Activated CD4-positive, alpha-beta memory T cell treated with anti-CD3 and anti-CD28 coated beads, Interleukin-2, amount 10 ng/mL, durations not matched to agents 7 days and 5 days (primary cell): ENCODE data around the gene GRIN3B. TPM values are rescaled to one million over a fixed set of nuclear protein-coding genes. Genes with fewer than 3 reads are reported as not detected.
"Not testable (repeated sequence)": the region's sequence is repeated elsewhere in the genome, so short reads cannot be mapped to it uniquely, and the experiment has no call there.

Experiments
- CTCF ChIA-PET: fragments of 350-600 bp; sonication (Branson Sonifier 250); formaldehyde crosslinking; loops from one replicate; lab custom pipeline; 2021; ENCODE audit warnings: antibody characterized with exemption, inconsistent platforms; lab: Charles Lee
- POLR2A ChIA-PET: fragments of 350-600 bp; sonication (Branson Sonifier 250); formaldehyde crosslinking; loops from one replicate; lab custom pipeline; 2021; ENCODE audit warnings: antibody characterized with exemption; lab: Charles Lee
- DNase-seq: peaks from one replicate; pipeline ENCODE4 v3.0.0-alpha.2; 2020
- H3K27ac Mint-ChIP-seq: one replicate; pipeline ENCODE4 v1.8.0; 2021; ENCODE audit warnings: mild to moderate bottlenecking, mixed read lengths
- H3K27me3 Mint-ChIP-seq: one replicate; pipeline ENCODE4 v1.8.0; 2021; ENCODE audit warnings: mixed read lengths
- H3K36me3 Mint-ChIP-seq: one replicate; pipeline ENCODE4 v1.8.0; 2021; ENCODE audit warnings: low read depth, mixed read lengths
- H3K4me1 Mint-ChIP-seq: one replicate; pipeline ENCODE4 v1.8.0; 2021; ENCODE audit warnings: mixed read lengths
- H3K4me3 Mint-ChIP-seq: one replicate; pipeline ENCODE4 v1.8.0; 2021; ENCODE audit warnings: mild to moderate bottlenecking, mixed read lengths
- H3K9me3 Mint-ChIP-seq: one replicate; pipeline ENCODE4 v1.8.0; 2021; ENCODE audit warnings: mixed read lengths
- total RNA-seq, 2 experiments: library from RNA; stranded (reverse); gene quantifications; one replicate each; pipeline ENCODE4 v1.2.3, GENCODE V29; 2021

The GRIN3B gene, protein sequence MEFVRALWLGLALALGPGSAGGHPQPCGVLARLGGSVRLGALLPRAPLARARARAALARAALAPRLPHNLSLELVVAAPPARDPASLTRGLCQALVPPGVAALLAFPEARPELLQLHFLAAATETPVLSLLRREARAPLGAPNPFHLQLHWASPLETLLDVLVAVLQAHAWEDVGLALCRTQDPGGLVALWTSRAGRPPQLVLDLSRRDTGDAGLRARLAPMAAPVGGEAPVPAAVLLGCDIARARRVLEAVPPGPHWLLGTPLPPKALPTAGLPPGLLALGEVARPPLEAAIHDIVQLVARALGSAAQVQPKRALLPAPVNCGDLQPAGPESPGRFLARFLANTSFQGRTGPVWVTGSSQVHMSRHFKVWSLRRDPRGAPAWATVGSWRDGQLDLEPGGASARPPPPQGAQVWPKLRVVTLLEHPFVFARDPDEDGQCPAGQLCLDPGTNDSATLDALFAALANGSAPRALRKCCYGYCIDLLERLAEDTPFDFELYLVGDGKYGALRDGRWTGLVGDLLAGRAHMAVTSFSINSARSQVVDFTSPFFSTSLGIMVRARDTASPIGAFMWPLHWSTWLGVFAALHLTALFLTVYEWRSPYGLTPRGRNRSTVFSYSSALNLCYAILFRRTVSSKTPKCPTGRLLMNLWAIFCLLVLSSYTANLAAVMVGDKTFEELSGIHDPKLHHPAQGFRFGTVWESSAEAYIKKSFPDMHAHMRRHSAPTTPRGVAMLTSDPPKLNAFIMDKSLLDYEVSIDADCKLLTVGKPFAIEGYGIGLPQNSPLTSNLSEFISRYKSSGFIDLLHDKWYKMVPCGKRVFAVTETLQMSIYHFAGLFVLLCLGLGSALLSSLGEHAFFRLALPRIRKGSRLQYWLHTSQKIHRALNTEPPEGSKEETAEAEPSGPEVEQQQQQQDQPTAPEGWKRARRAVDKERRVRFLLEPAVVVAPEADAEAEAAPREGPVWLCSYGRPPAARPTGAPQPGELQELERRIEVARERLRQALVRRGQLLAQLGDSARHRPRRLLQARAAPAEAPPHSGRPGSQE
- total RNA-seq, result under 1 TPM in 1 of 2 experiments, not detected in 1; 0.08 TPM

DNA sequence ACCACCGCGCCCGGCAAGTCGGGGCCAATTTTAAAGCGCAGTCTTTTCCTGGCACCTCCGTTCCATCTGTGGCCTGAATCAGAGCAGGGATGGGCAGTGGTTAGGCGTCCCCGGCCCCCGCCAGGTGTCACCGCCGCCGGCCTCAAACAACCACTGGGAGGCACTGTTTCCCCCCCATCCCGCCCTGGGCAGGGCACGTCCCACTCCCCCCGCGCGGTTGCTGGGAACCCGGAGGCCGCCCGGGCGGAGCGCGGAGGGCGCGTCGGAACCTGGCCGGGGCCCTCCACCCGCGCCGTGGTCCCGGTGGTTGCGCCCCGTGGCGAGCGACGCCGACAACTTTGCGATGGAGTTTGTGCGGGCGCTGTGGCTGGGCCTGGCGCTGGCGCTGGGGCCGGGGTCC is at the start of gene GRIN3B:
Gene GRIN3B (plus strand): TSS at position 325 of the 400 bp plus-strand sequence. CDS start 19 bp downstream, at position 344.
- Mint-ChIP-seq H3K4me3 (no peak within 1 kb of the TSS), H3K27me3 (peaks cover 34% of the 10 kb centered on the region), H3K9me3 (no peaks in the 10 kb centered on the region), H3K36me3 (no peaks in the 10 kb centered on the region), H3K4me1 (peaks cover 14% of the 10 kb centered on the region), H3K27ac (no peak within 1 kb of the TSS)
- ChIA-PET CTCF (interaction anchor here (0.5 to 1.4 kb wide), 2 partner anchors 57 to 62 kb away, joined by 3 to 5 read pairs; no protein-coding TSS in a partner anchor), POLR2A (interaction anchor here (1.2 kb wide), 1 partner anchor 41 kb away, joined by 3 read pairs; no protein-coding TSS in a partner anchor)
- DNase-seq, result peak; percentile 73

DNA sequence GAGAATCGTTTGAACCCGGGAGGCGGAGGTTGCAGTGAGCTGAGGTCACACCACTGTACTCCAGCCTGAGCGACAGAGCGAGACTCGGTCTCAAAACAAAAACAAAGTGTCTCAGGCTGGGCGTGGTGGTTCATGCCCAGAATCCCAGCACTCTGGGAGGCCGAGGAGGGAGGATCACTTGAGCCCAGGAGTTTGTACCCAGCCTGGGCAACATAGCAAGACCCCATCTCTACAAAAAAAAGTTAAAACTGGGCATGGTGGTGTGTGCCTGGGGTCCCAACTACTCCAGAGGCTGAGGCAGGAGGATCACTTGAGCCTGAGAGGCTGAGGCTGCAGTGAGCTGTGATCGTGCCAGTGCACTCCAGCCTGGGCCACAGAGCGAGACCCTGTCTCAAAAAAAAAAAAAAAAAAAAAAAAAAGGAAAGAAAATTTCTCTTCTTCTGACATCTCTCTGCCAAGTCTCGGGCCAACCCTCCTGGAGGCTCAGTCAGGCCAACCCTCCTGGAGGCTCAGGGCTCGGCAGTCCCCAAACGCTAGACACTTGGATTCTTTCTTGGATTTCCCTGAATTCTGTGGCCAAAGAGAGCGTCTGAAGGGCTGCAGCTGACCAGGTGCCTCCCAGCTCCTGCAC is 48.1 kb upstream of the GRIN3B start:
- Mint-ChIP-seq H3K36me3 (no peaks in the 10 kb centered on the region), H3K4me1 (peaks cover 16% of the 10 kb centered on the region), H3K4me3 (no peak overlapping the region), H3K9me3 (no peaks in the 10 kb centered on the region), H3K27ac (no peak overlapping the region), H3K27me3 (no peaks in the 10 kb centered on the region)
- ChIA-PET CTCF (no interaction called here), POLR2A (no interaction called here)
- no peak for DNase-seq

GRCh38 chr19:952680-953444 is 47.4 kb upstream of the GRIN3B start:
- CTCF ChIA-PET, result no interaction called here

GRCh38 chr19:953445-954271 is 46.6 kb upstream of the GRIN3B start:
- ChIA-PET POLR2A (no interaction called here), CTCF (no interaction called here)
- H3K27ac Mint-ChIP-seq, result no peak overlapping the region
- H3K9me3 Mint-ChIP-seq, result no peaks in the 10 kb centered on the region
- DNase-seq, result no peak
- H3K4me1 Mint-ChIP-seq, result peaks cover 17% of the 10 kb centered on the region
- H3K4me3 Mint-ChIP-seq, result no peak overlapping the region
- no peaks in the 10 kb centered on the region for H3K27me3 Mint-ChIP-seq
- no peaks in the 10 kb centered on the region for H3K36me3 Mint-ChIP-seq

More at GRCh38 chr19:952680-953444, 47.4 kb upstream of the GRIN3B start:
- H3K27me3 Mint-ChIP-seq, result no peaks in the 10 kb centered on the region
- no peak overlapping the region for H3K27ac Mint-ChIP-seq
- DNase-seq, result no peak
- peak overlapping the region; percentile 7 for H3K4me3 Mint-ChIP-seq
- POLR2A ChIA-PET, result no interaction called here
- no peaks in the 10 kb centered on the region for H3K9me3 Mint-ChIP-seq
- no peaks in the 10 kb centered on the region for H3K36me3 Mint-ChIP-seq
- peaks cover 16% of the 10 kb centered on the region for H3K4me1 Mint-ChIP-seq

DNA sequence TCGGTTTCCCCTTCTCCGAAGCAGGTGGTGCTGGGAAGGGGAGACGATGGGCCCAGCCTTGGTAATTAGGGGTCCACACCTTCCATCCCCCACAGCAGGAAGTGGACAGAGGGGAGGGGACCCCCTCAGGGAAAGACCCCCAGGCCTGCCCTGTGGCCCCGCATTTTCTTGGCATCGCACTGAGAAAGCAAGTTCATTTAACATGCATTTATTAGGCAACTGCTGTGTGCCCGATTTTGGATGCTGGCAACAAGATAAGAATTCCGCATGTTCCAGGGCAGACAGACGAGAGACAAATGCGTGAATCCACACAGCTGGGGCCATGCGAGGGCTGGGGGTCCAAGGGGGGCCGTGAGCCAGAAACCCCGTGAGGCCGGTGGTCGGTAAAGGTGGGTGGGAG is 45.9 kb upstream of the GRIN3B start:
- H3K4me1 Mint-ChIP-seq, result peaks cover 20% of the 10 kb centered on the region
- no peaks in the 10 kb centered on the region for H3K36me3 Mint-ChIP-seq
- ChIA-PET POLR2A (no interaction called here), CTCF (no interaction called here)
- no peak for DNase-seq
- no peak overlapping the region for H3K27ac Mint-ChIP-seq
- H3K4me3 Mint-ChIP-seq, result no peak overlapping the region
- H3K27me3 Mint-ChIP-seq, result no peaks in the 10 kb centered on the region
- no peaks in the 10 kb centered on the region for H3K9me3 Mint-ChIP-seq

- Mint-ChIP-seq H3K27me3 (no peaks in the 10 kb centered on the region), H3K4me3 (no peak overlapping the region), H3K4me1 (peaks cover 20% of the 10 kb centered on the region), H3K9me3 (no peaks in the 10 kb centered on the region), H3K36me3 (no peaks in the 10 kb centered on the region), H3K27ac (no peak overlapping the region)
- no peak for DNase-seq
- ChIA-PET CTCF (interaction anchor here (0.6 kb wide), 1 partner anchor 46 kb away, joined by 5 read pairs; no protein-coding TSS in a partner anchor), POLR2A (no interaction called here)
Observed at GRCh38 chr19:954672-955494, 45.3 kb upstream of the GRIN3B start.

- H3K4me1 Mint-ChIP-seq, result peaks cover 18% of the 10 kb centered on the region
- no peaks in the 10 kb centered on the region for H3K36me3 Mint-ChIP-seq
- no peak for DNase-seq
- ChIA-PET CTCF (no interaction called here), POLR2A (no interaction called here)
- H3K27me3 Mint-ChIP-seq, result no peaks in the 10 kb centered on the region
- H3K9me3 Mint-ChIP-seq, result no peaks in the 10 kb centered on the region
- no peak overlapping the region for H3K27ac Mint-ChIP-seq
- no peak overlapping the region for H3K4me3 Mint-ChIP-seq
Observed at GRCh38 chr19:955803-956765, 44.1 kb upstream of the GRIN3B start.

- no peaks in the 10 kb centered on the region for H3K9me3 Mint-ChIP-seq
- H3K4me3 Mint-ChIP-seq, result no peak overlapping the region
- H3K27me3 Mint-ChIP-seq, result no peaks in the 10 kb centered on the region
- H3K27ac Mint-ChIP-seq, result no peak overlapping the region
- H3K36me3 Mint-ChIP-seq, result no peaks in the 10 kb centered on the region
- ChIA-PET CTCF (no interaction called here), POLR2A (no interaction called here)
- H3K4me1 Mint-ChIP-seq, result peaks cover 14% of the 10 kb centered on the region
- DNase-seq, result no peak
Observed at GRCh38 chr19:956766-957440, 43.3 kb upstream of the GRIN3B start.

DNA sequence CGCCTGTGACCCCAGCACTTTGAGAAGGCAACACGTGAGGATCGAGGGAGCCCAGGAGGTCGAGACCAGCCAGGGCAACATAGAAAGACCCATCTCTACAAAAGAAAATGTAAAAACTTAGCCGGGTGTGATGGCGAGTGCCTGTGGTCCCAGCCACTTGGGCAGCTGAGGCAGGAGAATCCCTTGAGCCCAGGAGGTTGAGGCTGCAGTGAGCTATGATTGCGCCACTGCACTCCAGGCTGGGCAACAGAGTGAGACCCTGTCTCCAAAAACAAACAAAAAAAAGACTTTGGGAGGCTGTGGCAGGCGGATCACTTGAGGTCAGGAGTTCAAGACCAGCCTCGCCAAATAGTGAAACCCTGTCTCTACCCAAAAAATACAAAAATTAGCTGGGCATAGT is 42.6 kb upstream of the GRIN3B start:
- POLR2A ChIA-PET, H3K36me3 Mint-ChIP-seq, H3K27me3 Mint-ChIP-seq, DNase-seq, H3K27ac Mint-ChIP-seq, H3K4me3 Mint-ChIP-seq, H3K9me3 Mint-ChIP-seq, CTCF ChIA-PET: not testable (repeated sequence)
- H3K4me1 Mint-ChIP-seq, result peaks cover 18% of the 10 kb centered on the region
